Karpas-422 (cell line): ENCODE data around the gene NLGN1. TPM values are rescaled to one million over a fixed set of nuclear protein-coding genes. Genes with fewer than 3 reads are reported as not detected.

Source experiments
- DNase-seq: peaks from one replicate; pipeline ENCODE4 v3.0.0-alpha.2; 2015
- H2AFZ ChIP-seq: fragments of 200-600 bp; sonication (generic); 2 replicates; pipeline ENCODE4 v1.6.1; 2014; ENCODE audit warnings: antibody characterized with exemption, low read length, mixed read lengths
- H3K27ac ChIP-seq: fragments of 200-600 bp; sonication (generic); 2 replicates; pipeline ENCODE4 v1.5.1; 2014; ENCODE audit warnings: mild to moderate bottlenecking, low read length, moderate library complexity
- H3K27me3 ChIP-seq: fragments of 200-600 bp; sonication (generic); 2 replicates; pipeline ENCODE4 v1.6.1; 2014; ENCODE audit warnings: low read length, mixed read lengths
- H3K36me3 ChIP-seq: fragments of 200-600 bp; sonication (generic); 2 replicates; pipeline ENCODE4 v1.6.1; 2014; ENCODE audit warnings: low read length, mixed read lengths; ENCODE audit not compliant: insufficient read depth
- H3K4me1 ChIP-seq: fragments of 200-600 bp; sonication (generic); 2 replicates; pipeline ENCODE4 v1.6.1; 2014; ENCODE audit warnings: mild to moderate bottlenecking, low read length, mixed read lengths
- H3K4me2 ChIP-seq: fragments of 200-600 bp; sonication (generic); 2 replicates; pipeline ENCODE4 v1.6.1; 2014; ENCODE audit warnings: low read length, low read depth, mild to moderate bottlenecking; ENCODE audit not compliant: poor library complexity, severe bottlenecking
- H3K4me3 ChIP-seq: fragments of 200-600 bp; sonication (generic); 2 replicates; pipeline ENCODE4 v1.5.1; 2014; ENCODE audit warnings: mild to moderate bottlenecking, antibody characterized with exemption, low read length, mixed read lengths
- H3K79me2 ChIP-seq: fragments of 200-600 bp; sonication (generic); 2 replicates; pipeline ENCODE4 v1.6.1; 2014; ENCODE audit warnings: mild to moderate bottlenecking, low read length, mixed read lengths
- H3K9ac ChIP-seq: fragments of 200-600 bp; sonication (generic); 2 replicates; pipeline ENCODE4 v1.6.0; 2014; ENCODE audit warnings: low read length
- H3K9me2 ChIP-seq: fragments of 200-600 bp; sonication (generic), shearing (Covaris generic); replicated peaks from 2 replicates; pipeline ENCODE4 v1.6.0; 2014; ENCODE audit warnings: mild to moderate bottlenecking, low read length, moderate library complexity; ENCODE audit not compliant: insufficient read depth
- H3K9me3 ChIP-seq: fragments of 300-700, 200-600 bp; sonication (generic); 2 replicates; pipeline ENCODE4 v1.6.1; 2014; ENCODE audit warnings: low read length, mixed read lengths
- H4K20me1 ChIP-seq: fragments of 200-600 bp; sonication (generic); 2 replicates; pipeline ENCODE4 v1.6.1; 2014; ENCODE audit warnings: mild to moderate bottlenecking, antibody characterized with exemption, low read length, low read depth; ENCODE audit not compliant: insufficient read depth
- total RNA-seq: library from RNA; depleted of rRNA; stranded (reverse); fragments of >200 nt; shearing (Covaris generic); gene quantifications from 2 replicates; pipeline ENCODE4 v1.2.3, GENCODE V29; 2014; ENCODE audit warnings: low replicate concordance

NLGN1 gene
- total RNA-seq, 1 experiment from 2014 or later, result not detected

DNA sequence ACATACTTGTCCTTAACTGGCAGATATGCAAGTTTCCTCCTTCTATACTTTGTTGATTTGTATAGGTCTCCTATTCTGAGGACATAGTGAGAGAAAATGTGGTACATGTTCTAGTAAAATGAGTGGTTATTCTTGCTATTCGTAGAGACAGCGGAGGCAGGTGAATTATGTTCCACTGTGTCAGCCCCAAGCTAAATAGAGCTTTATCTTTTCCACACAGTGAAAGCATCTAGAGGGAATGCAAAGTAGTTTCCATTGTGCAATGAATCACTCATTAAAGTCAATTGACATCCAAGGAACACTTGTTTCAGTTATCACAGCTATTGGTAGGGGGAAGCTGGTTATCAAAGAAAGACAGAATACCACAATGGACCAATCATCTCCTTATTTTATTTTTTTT, 262.4 kb downstream of the NLGN1 start:
- Histone ChIP-seq H3K27ac (no peak overlapping the region), H3K27me3 (no peaks in the 10 kb centered on the region), H3K79me2 (no peaks in the 10 kb centered on the region), H3K9ac (no peak overlapping the region), H3K4me3 (no peak overlapping the region), H3K4me2 (no peak overlapping the region), H3K36me3 (no peaks in the 10 kb centered on the region), H4K20me1 (no peaks in the 10 kb centered on the region), H3K9me2 (no peaks in the 10 kb centered on the region), H2AFZ (no peak overlapping the region), H3K9me3 (peaks cover 18% of the 10 kb centered on the region), H3K4me1 (no peaks in the 10 kb centered on the region)
- no peak for DNase-seq

DNA sequence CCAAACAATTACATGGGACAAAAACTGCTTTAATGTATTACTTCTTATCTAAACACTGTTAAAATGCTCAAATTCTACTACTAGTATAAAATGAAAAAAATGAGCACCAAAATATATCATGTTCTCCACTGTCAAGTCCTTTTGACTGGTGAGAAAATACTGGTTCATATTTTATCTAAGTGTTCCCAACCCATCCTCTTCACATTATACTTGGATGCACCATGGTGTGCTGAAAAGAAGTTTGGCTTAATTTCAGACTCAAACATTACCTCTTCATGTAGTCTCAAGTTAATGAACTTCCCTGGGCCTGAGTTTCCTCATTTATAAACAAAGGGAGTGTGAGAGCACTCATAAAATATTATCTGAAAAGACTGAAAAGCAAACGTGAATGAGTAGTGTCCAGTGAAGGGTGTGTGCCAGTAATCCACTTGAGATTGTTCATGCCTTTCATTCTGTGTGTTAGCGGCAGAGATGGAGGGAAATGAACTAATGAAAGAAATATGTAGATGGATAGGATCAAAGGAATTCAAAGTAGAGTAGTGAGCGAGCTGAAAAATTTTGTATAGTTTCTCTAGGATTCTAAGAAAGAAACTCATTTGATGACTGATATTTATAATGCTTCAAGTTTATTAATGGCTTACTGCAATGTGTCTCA, 263.2 kb downstream of the NLGN1 start:
- Histone ChIP-seq H3K4me2 (no peak overlapping the region), H4K20me1 (no peaks in the 10 kb centered on the region), H3K9me2 (no peaks in the 10 kb centered on the region), H3K79me2 (no peaks in the 10 kb centered on the region), H3K4me3 (no peak overlapping the region), H3K36me3 (no peaks in the 10 kb centered on the region), H3K9ac (no peak overlapping the region), H3K9me3 (peaks cover 16% of the 10 kb centered on the region), H3K27me3 (no peaks in the 10 kb centered on the region), H3K4me1 (no peaks in the 10 kb centered on the region), H3K27ac (no peak overlapping the region), H2AFZ (no peak overlapping the region)
- DNase-seq, result no peak

- no peaks in the 10 kb centered on the region for H3K36me3 ChIP-seq
- no peak overlapping the region for H2AFZ ChIP-seq
- no peak overlapping the region for H3K4me2 ChIP-seq
- DNase-seq, result no peak
- no peaks in the 10 kb centered on the region for H3K9me2 ChIP-seq
- H3K79me2 ChIP-seq, result no peaks in the 10 kb centered on the region
- H4K20me1 ChIP-seq, result no peaks in the 10 kb centered on the region
- H3K4me1 ChIP-seq, result no peaks in the 10 kb centered on the region
- H3K27me3 ChIP-seq, result no peaks in the 10 kb centered on the region
- peaks cover 18% of the 10 kb centered on the region for H3K9me3 ChIP-seq
- H3K4me3 ChIP-seq, result no peak overlapping the region
- no peak overlapping the region for H3K27ac ChIP-seq
- H3K9ac ChIP-seq, result no peak overlapping the region
Measured at GRCh38 chr3:173663696-173664111, 266.2 kb downstream of the NLGN1 start.

- Histone ChIP-seq H3K79me2 (no peaks in the 10 kb centered on the region), H3K9me3 (peaks cover 23% of the 10 kb centered on the region), H4K20me1 (no peaks in the 10 kb centered on the region), H3K4me1 (no peaks in the 10 kb centered on the region), H3K9ac (no peak overlapping the region), H2AFZ (no peak overlapping the region), H3K9me2 (no peaks in the 10 kb centered on the region), H3K27me3 (no peaks in the 10 kb centered on the region), H3K4me3 (no peak overlapping the region), H3K4me2 (no peak overlapping the region), H3K36me3 (no peaks in the 10 kb centered on the region), H3K27ac (no peak overlapping the region)
- DNase-seq, result no peak
Measured at GRCh38 chr3:173676094-173676493, 278.6 kb downstream of the NLGN1 start.

DNA sequence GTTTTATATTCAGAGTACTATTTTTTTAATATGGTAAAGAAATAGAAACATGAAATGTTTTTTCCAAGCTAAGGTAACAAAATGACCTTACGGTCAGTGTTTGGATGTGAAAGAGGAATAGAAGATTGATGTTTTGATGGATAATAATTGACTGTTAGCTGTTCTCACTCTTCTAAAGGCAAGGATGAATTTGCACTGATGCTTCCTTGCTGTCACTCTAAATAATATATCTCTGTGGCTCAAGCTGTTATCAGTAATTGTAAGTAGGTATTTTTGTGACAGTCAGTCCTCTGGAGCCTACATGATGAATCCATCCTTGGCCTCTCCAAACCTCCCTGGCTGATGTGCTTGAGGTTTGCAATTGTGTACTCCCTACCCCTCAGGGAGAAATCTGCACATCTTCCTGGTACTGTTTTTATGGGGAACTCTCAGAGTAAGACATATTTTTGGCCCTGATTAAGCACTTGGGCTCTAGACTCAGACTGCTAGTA, 283.7 kb downstream of the NLGN1 start:
- H3K4me1 ChIP-seq, result no peaks in the 10 kb centered on the region
- H4K20me1 ChIP-seq, result no peaks in the 10 kb centered on the region
- no peaks in the 10 kb centered on the region for H3K9me2 ChIP-seq
- H3K9ac ChIP-seq, result no peak overlapping the region
- H3K79me2 ChIP-seq, result no peaks in the 10 kb centered on the region
- no peaks in the 10 kb centered on the region for H3K27me3 ChIP-seq
- H3K36me3 ChIP-seq, result no peaks in the 10 kb centered on the region
- H2AFZ ChIP-seq, result no peak overlapping the region
- no peak overlapping the region for H3K4me3 ChIP-seq
- H3K9me3 ChIP-seq, result peaks cover 19% of the 10 kb centered on the region
- no peak for DNase-seq
- no peak overlapping the region for H3K4me2 ChIP-seq
- H3K27ac ChIP-seq, result no peak overlapping the region

DNA sequence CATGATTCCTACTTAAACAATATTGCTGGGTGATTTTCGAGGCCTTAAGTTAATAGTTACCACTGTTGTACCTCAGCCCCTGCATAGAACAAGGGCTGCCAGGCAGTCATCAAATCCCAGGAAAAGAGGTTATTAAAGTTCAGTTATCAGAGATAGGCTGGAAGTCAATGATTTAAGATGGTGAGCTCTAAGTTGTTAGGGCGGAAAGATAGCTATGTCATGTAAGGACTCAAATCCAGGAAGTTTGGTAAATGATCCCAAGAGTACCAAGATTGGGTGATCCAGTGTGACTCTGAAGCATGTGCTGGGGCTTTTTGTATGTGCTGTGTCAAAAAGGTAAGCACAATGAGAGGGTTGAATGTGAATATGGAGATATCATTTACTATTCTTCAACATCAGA, 287.9 kb downstream of the NLGN1 start:
- Histone ChIP-seq H3K9me2 (no peaks in the 10 kb centered on the region), H4K20me1 (no peaks in the 10 kb centered on the region), H3K27ac (no peak overlapping the region), H3K79me2 (no peaks in the 10 kb centered on the region), H3K4me2 (no peak overlapping the region), H3K9ac (no peak overlapping the region), H3K36me3 (no peaks in the 10 kb centered on the region), H3K9me3 (peaks cover 14% of the 10 kb centered on the region), H3K4me3 (no peak overlapping the region), H2AFZ (no peak overlapping the region), H3K4me1 (no peaks in the 10 kb centered on the region), H3K27me3 (no peaks in the 10 kb centered on the region)
- DNase-seq, result no peak

DNA sequence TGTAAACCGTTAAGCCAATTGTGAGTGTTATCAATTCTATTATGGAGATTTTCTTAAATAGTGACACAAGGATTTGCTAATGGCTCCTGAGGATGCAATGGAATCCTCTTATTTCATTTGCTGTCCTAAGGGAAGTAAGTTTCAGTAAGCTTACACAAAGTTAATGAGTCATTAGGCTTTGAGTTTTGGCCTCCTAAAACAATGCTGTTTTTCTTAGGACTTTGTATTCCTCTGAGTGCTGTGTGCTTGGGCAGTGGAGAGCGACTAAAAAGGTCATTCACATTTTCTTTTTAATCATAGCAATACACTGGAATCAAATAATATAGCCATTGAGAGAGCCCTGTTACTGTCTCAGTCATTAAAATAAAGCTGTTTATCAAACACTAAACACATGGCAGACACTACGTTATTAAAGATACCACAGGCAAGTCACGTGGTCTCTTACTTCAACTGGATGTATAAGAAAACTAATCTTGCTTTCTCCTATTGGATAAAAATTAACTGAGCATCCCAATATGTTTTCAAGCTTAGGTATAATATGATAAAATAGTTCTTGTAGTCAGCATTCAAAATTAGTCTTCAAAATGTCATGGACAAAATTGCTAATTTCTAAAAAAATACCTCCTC, 290.8 kb downstream of the NLGN1 start:
- H3K4me3 ChIP-seq, result no peak overlapping the region
- no peak overlapping the region for H2AFZ ChIP-seq
- H3K4me2 ChIP-seq, result no peak overlapping the region
- H3K36me3 ChIP-seq, result no peaks in the 10 kb centered on the region
- no peak for DNase-seq
- H3K9me3 ChIP-seq, result peaks cover 13% of the 10 kb centered on the region
- no peaks in the 10 kb centered on the region for H3K4me1 ChIP-seq
- H3K9ac ChIP-seq, result no peak overlapping the region
- no peak overlapping the region for H3K27ac ChIP-seq
- no peaks in the 10 kb centered on the region for H4K20me1 ChIP-seq
- H3K9me2 ChIP-seq, result no peaks in the 10 kb centered on the region
- H3K27me3 ChIP-seq, result no peaks in the 10 kb centered on the region
- H3K79me2 ChIP-seq, result no peaks in the 10 kb centered on the region

DNA sequence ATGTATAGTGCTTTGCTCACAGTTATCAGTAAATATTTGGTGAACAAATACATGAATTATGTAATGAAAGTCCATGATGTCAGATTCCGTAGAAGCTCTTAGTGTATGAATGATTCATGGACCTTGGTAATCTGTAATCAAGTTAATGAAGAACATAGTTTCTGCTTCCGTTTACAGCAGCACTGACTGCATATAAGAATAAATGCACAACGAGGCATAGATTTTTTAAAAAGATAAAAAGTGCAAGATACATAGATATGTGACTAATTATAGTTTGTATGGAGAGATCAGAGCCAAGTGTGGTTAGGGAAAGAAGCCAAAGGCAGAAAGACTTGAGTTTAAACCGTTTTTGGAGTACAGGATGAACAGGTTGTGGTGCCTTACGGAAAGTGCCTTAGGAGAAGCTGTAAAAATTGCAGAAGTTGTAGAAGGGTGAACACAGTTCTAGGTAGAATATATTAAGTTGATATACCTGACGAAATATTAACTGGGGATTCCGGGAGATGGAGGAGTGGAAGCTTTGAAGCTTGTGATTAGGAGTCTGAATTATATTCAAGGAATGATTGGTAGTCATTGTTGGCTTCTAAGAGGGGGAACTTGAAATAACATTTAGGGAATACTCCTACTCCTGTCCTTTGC, 293.1 kb downstream of the NLGN1 start:
- Histone ChIP-seq H3K79me2 (no peaks in the 10 kb centered on the region), H3K4me3 (no peak overlapping the region), H3K4me2 (no peak overlapping the region), H3K4me1 (no peaks in the 10 kb centered on the region), H2AFZ (no peak overlapping the region), H3K9me2 (no peaks in the 10 kb centered on the region), H4K20me1 (no peaks in the 10 kb centered on the region), H3K27ac (no peak overlapping the region), H3K9ac (no peak overlapping the region), H3K36me3 (no peaks in the 10 kb centered on the region), H3K27me3 (no peaks in the 10 kb centered on the region), H3K9me3 (peaks cover 13% of the 10 kb centered on the region)
- DNase-seq, result no peak
